HG02885 (cell line): Measurements from ENCODE around the gene NTM.
A peak's percentile ranks its signal among the peaks of the same experiment; 100 is the strongest.

Source experiments
- ATAC-seq: cut with Tn5 transposase; IDR thresholded peaks from one replicate; pipeline ENCODE4 v1.9.1; 2021; ENCODE audit warnings: mild to moderate bottlenecking; ENCODE audit not compliant: unreplicated experiment, poor library complexity

NTM gene

GRCh38 chr11:131538322-131538721, 167.9 kb downstream of the NTM start:
- no peak for ATAC-seq

- no peak for ATAC-seq
Measured at GRCh38 chr11:131540676-131541075, 170.3 kb downstream of the NTM start.

- ATAC-seq: no peak
Measured at GRCh38 chr11:131543389-131544025, 173.1 kb downstream of the NTM start.

- no peak for ATAC-seq
Measured at GRCh38 chr11:131544591-131544990, 174.2 kb downstream of the NTM start.

- no peak for ATAC-seq
Measured at GRCh38 chr11:131546218-131546895, 175.9 kb downstream of the NTM start.

- ATAC-seq: no peak
Measured at GRCh38 chr11:131549099-131549498, 178.7 kb downstream of the NTM start.

GRCh38 chr11:131549770-131550169, 179.4 kb downstream of the NTM start:
- no peak for ATAC-seq

GRCh38 chr11:131560287-131560686, 189.9 kb downstream of the NTM start:
- ATAC-seq: no peak

GRCh38 chr11:131561501-131561900, 191.1 kb downstream of the NTM start:
- ATAC-seq: no peak

GRCh38 chr11:131561972-131562371, 191.6 kb downstream of the NTM start:
- no peak for ATAC-seq

- no peak for ATAC-seq
Measured at GRCh38 chr11:131568318-131568717, 197.9 kb downstream of the NTM start.

GRCh38 chr11:131571571-131571970, 201.2 kb downstream of the NTM start:
- no peak for ATAC-seq

GRCh38 chr11:131572423-131572822, 202.0 kb downstream of the NTM start:
- ATAC-seq: no peak

GRCh38 chr11:131579932-131580387, 209.5 kb downstream of the NTM start:
- ATAC-seq: peak; percentile 80

- no peak for ATAC-seq
Measured at GRCh38 chr11:131580476-131580875, 210.1 kb downstream of the NTM start.

- ATAC-seq: no peak
Measured at GRCh38 chr11:131581046-131581445, 210.6 kb downstream of the NTM start.

- ATAC-seq: no peak
Measured at GRCh38 chr11:131582021-131582525, 211.7 kb downstream of the NTM start.

- ATAC-seq: no peak
Measured at GRCh38 chr11:131583421-131583820, 213.0 kb downstream of the NTM start.

- no peak for ATAC-seq
Measured at GRCh38 chr11:131583938-131584337, 213.5 kb downstream of the NTM start.

- no peak for ATAC-seq
Measured at GRCh38 chr11:131584785-131585592, 214.6 kb downstream of the NTM start.

- no peak for ATAC-seq
Measured at GRCh38 chr11:131588057-131588456, 217.6 kb downstream of the NTM start.
